Rectal smooth muscle tissue (tissue), 1 donor: ENCODE data around the gene NSF.
"Not testable (repeated sequence)": the region's sequence is repeated elsewhere in the genome, so short reads cannot be mapped to it uniquely, and the experiment has no call there.

ENCODE experiments used
- H3K27ac ChIP-seq: one replicate; pipeline ENCODE4 v1.7.0; 2013; ENCODE audit warnings: low read depth, low read length, inconsistent platforms
- H3K27me3 ChIP-seq: one replicate; pipeline ENCODE4 v1.7.0; 2013; ENCODE audit warnings: low read length; ENCODE audit not compliant: control insufficient read depth, insufficient read depth
- H3K36me3 ChIP-seq: one replicate; pipeline ENCODE4 v1.7.0; 2013; ENCODE audit warnings: low read length; ENCODE audit not compliant: control insufficient read depth, insufficient read depth
- H3K4me1 ChIP-seq: one replicate; pipeline ENCODE4 v1.7.0; 2013; ENCODE audit warnings: low read length; ENCODE audit not compliant: control insufficient read depth, insufficient read depth
- H3K4me3 ChIP-seq: one replicate; pipeline ENCODE4 v1.7.0; 2013; ENCODE audit warnings: low read length
- H3K9ac ChIP-seq: one replicate; pipeline ENCODE4 v1.7.0; 2013; ENCODE audit warnings: low read length

NSF gene

GRCh38 chr17:46793023-46793422 lies 202.6 kb downstream of the NSF start:
- not testable (repeated sequence) for H3K9ac ChIP-seq, H3K36me3 ChIP-seq, H3K4me3 ChIP-seq, H3K27me3 ChIP-seq, H3K4me1 ChIP-seq, H3K27ac ChIP-seq

- Histone ChIP-seq H3K4me3 (no peak overlapping the region), H3K9ac (no peak overlapping the region), H3K27ac (no peak overlapping the region), H3K27me3 (peaks cover 9% of the 10 kb centered on the region), H3K4me1 (no peaks in the 10 kb centered on the region), H3K36me3 (no peaks in the 10 kb centered on the region)
Observed at GRCh38 chr17:46793541-46793940, 203.1 kb downstream of the NSF start.

GRCh38 chr17:46794318-46794717 lies 203.8 kb downstream of the NSF start:
- Histone ChIP-seq H3K4me3 (no peak overlapping the region), H3K36me3 (no peaks in the 10 kb centered on the region), H3K4me1 (no peaks in the 10 kb centered on the region), H3K27ac (no peak overlapping the region), H3K9ac (no peak overlapping the region), H3K27me3 (peaks cover 9% of the 10 kb centered on the region)

- no peaks in the 10 kb centered on the region for H3K36me3 ChIP-seq
- no peak overlapping the region for H3K27ac ChIP-seq
- H3K4me1 ChIP-seq = no peaks in the 10 kb centered on the region
- no peak overlapping the region for H3K4me3 ChIP-seq
- H3K27me3 ChIP-seq = peaks cover 9% of the 10 kb centered on the region
- no peak overlapping the region for H3K9ac ChIP-seq
Observed at GRCh38 chr17:46795379-46795952, 205.0 kb downstream of the NSF start.

GRCh38 chr17:46796084-46796483 lies 205.6 kb downstream of the NSF start:
- Histone ChIP-seq H3K36me3 (no peaks in the 10 kb centered on the region), H3K27me3 (peaks cover 9% of the 10 kb centered on the region), H3K4me3 (no peak overlapping the region)

GRCh38 chr17:46796524-46796923 lies 206.1 kb downstream of the NSF start:
- Histone ChIP-seq H3K4me1 (no peaks in the 10 kb centered on the region), H3K27ac (no peak overlapping the region), H3K27me3 (peaks cover 7% of the 10 kb centered on the region), H3K9ac (no peak overlapping the region), H3K4me3 (no peak overlapping the region), H3K36me3 (no peaks in the 10 kb centered on the region)

More at GRCh38 chr17:46796084-46796483, 205.6 kb downstream of the NSF start:
- Histone ChIP-seq H3K4me1 (no peaks in the 10 kb centered on the region), H3K27ac (no peak overlapping the region), H3K9ac (no peak overlapping the region)

GRCh38 chr17:46796956-46797530 lies 206.6 kb downstream of the NSF start:
- H3K27me3 ChIP-seq = peaks cover 7% of the 10 kb centered on the region

GRCh38 chr17:46800573-46800972 lies 210.1 kb downstream of the NSF start:
- no peaks in the 10 kb centered on the region for H3K4me1 ChIP-seq

More at GRCh38 chr17:46796956-46797530, 206.6 kb downstream of the NSF start:
- H3K27ac ChIP-seq = no peak overlapping the region
- no peak overlapping the region for H3K4me3 ChIP-seq
- no peaks in the 10 kb centered on the region for H3K36me3 ChIP-seq
- no peaks in the 10 kb centered on the region for H3K4me1 ChIP-seq
- H3K9ac ChIP-seq = no peak overlapping the region

GRCh38 chr17:46802800-46803199 lies 212.3 kb downstream of the NSF start:
- H3K27me3 ChIP-seq = no peaks in the 10 kb centered on the region
- no peaks in the 10 kb centered on the region for H3K36me3 ChIP-seq
- H3K4me1 ChIP-seq = no peaks in the 10 kb centered on the region
- no peak overlapping the region for H3K27ac ChIP-seq
- no peak overlapping the region for H3K4me3 ChIP-seq
- H3K9ac ChIP-seq = no peak overlapping the region

More at GRCh38 chr17:46800573-46800972, 210.1 kb downstream of the NSF start:
- H3K9ac ChIP-seq = no peak overlapping the region
- H3K27ac ChIP-seq = no peak overlapping the region
- H3K36me3 ChIP-seq = no peaks in the 10 kb centered on the region
- H3K4me3 ChIP-seq = no peak overlapping the region
- peaks cover 4% of the 10 kb centered on the region for H3K27me3 ChIP-seq

- H3K4me1 ChIP-seq = no peaks in the 10 kb centered on the region
- H3K27ac ChIP-seq = no peak overlapping the region
- no peak overlapping the region for H3K9ac ChIP-seq
- H3K36me3 ChIP-seq = no peaks in the 10 kb centered on the region
- H3K27me3 ChIP-seq = no peaks in the 10 kb centered on the region
- H3K4me3 ChIP-seq = no peak overlapping the region
Observed at GRCh38 chr17:46803544-46803943, 213.1 kb downstream of the NSF start.

GRCh38 chr17:46805771-46806170 lies 215.3 kb downstream of the NSF start:
- Histone ChIP-seq H3K27ac (no peak overlapping the region), H3K27me3 (no peaks in the 10 kb centered on the region), H3K36me3 (no peaks in the 10 kb centered on the region), H3K4me3 (no peak overlapping the region), H3K9ac (no peak overlapping the region), H3K4me1 (no peaks in the 10 kb centered on the region)
